ENCODE measurements around the gene OFD1.

OFD1 gene

GRCh38 chrX:13755254-13755653, 20.7 kb downstream of the OFD1 start:
- no peak for DNase-seq

DNA sequence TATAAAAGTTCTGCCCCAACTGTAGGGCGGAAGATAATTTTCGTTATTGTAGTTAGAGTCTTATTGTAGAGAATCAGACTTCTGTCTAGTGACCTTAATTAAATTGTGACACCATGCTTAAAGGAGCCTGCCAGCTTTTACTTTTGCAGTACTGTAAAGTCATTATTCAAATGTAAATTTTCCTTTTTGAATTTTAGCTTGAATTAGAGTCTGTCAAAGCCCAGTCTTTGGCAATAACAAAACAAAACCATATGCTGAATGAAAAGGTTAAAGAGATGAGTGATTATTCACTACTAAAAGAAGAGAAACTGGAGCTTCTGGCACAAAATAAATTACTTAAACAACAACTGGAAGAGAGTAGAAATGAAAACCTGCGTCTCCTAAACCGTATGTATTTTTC, 21.8 kb downstream of the OFD1 start:
- DNase-seq: no peak

DNA sequence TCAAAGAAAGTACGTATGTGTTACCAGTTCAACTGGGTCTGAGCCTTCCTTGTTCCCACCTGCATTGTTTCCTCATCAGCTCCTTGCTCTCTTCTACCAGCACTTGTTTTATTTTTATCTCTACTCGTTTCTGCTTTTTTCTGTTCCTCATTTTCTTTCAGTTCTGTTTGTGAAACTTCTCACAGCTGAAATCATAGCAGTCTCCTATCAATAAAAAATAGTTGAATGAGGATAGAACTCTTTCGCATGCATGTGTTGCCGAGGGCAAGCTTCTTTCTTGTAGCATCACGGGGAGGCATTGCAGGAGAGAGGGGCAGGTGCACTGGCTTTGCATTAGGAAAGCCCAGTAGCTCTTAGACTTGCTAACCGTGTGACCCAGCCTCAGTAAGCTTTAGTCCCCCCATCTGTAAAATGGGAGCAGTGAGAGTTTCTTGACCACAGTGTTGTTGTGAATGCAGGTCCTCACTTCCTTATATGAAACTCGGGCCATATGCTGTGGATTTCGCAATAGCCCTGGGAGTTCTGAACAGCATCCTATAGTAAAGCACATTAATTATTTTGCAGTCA, 24.7 kb downstream of the OFD1 start:
- no peak for DNase-seq

DNA sequence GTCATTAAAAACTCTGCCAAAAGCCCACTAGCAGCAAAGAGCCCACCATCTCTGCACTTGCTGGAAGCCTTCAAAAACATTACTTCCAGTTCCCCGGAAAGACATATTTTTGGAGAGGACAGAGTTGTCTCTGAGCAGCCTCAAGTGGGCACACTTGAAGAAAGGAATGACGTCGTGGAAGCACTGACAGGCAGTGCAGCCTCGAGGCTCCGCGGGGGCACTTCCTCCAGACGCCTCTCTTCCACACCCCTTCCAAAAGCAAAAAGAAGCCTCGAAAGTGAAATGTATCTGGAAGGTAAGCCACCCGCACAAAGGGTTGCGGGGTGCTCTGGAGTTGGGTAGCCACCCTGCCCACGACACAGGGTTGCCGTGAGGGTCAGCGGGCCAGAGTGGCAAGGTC, 25.9 kb downstream of the OFD1 start:
- DNase-seq: no peak

DNA sequence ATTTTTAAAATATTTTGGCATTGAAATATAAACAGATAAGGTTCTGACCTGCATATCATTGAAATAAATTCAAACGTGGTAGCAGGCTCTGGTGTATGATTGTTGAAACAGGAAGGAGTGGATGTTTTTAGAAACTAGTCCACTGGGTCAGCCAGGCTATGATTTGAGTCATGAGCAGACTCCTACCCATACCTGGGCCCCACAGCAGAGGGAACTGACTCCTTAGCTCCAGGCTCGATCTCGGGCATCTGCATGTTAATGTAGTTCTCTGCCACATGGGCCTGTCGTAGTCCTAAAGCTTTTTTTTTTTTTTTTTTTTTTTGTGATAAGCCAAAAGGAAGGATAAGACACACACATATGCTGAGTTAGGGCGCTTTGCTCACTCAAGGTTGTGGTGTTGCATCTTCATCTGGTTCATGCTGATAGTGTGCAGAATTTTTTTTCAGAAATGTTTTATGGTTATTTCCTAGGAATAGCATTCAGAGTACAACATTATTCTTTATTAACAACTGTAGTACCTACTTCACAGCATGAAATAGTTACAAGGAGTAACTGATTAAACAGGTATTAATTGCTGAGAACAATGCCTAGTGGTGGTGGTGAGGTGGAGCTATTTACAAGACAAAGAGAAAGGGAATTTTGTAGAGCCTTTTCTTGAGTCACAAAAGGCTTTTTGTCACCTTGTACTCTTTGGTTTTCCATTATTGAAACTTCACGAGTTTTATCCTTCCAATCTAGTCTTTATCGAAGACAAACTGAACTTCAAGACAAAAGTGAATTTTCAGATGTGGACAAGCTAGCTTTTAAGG, 27.3 kb downstream of the OFD1 start:
- DNase-seq: no peak

- no peak for DNase-seq
Measured at GRCh38 chrX:13763489-13763888, 28.9 kb downstream of the OFD1 start.

DNA sequence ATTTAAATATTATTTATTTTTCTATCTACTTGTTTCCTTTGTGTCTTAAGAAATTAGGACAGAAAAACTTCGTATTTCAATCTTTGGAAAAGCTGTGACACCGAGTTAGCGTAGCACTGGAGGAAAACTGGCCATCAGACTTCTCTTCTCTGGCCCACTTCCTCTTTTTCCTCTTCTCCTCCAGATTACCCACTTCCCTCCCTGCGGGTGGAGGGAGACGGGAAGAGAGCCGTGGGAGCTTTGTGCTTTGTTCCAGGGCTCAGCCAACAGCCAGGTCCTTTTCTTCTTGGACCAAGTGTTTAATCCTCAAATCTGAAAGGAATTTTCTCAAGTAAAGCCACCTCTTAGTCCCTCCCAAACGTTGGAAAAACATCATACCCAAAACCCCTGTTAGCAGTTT, 29.7 kb downstream of the OFD1 start:
- no peak for DNase-seq

DNA sequence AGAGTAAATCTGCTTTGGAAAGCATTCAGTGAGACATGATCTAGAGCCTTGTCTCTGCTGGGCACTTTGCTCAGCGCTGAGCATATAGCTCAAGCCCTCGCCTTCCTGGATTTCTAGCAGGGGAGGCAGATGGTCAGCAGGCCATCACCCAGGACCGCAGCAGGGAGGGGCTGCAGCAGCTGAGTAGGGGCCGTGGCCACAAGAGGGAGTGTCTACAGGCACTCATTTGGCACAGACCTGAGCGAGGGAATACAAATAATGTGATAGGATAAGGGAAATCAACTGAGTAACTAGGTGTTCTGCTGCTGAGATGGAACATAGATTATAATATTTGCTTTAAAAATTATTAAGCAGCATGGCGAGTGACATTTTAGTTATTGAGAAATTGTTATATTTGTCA, 30.2 kb downstream of the OFD1 start:
- DNase-seq: no peak

DNA sequence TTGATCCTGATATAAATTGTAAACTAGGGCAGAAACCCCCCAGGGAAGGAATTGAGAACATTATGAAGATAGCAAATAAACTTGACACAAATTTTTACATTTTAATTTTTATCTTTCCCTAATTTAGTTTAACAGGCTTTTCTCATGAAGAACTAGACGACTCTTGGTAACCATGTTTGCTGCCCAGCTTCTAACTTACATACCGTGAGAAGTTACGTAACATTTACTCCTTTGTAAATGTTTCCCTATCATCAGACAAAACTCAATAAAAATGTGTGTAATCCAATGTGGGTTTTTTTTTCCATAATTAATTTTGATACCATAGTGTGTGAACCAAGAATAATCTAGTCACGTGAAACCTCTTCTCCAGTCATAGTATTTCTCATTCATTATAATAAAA, 34.4 kb downstream of the OFD1 start:
- DNase-seq: no peak

DNA sequence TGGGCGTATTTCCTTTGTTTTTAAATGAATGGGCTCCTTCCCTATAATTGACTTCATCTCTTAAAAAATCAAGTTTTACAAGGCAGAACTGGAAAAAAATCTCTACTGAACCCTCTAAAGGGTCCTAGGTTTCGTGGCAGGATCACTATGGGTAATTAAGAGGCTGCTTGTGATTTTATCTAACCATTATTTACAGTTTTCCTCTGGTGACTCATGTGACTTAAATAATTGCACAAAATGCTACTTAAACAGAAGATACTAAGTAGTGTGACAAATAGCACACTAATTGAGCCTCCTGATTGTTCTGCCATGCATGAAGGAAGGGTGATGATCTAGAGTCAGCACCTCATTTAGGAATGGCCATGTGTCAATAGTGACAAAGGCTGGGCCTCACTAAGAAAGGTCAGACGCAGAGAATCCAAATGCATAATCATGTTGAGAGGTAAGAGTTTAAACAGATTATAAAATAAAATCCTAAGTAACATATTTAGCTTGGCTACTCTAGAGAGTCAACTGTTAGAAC, 35.5 kb downstream of the OFD1 start:
- DNase-seq: no peak

DNA sequence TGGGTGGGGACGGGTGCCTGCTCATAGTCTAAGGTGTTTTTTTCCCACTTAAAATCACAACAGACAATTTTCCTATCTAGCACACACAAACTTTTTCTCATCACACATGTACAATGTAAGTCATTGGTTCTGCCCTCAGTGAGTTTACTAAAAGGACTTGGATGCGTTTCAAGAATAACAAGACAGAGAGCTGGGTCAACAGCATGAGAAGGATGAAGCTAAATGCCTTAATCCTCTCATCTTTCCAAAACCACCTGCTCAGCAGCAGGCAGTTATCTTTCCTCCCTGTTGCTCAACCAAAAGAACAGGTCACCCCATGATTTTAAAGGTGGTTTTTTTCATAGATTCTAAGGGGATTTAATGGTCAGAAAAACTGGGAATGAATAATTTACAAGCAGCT, 40.1 kb downstream of the OFD1 start:
- DNase-seq: no peak

DNA sequence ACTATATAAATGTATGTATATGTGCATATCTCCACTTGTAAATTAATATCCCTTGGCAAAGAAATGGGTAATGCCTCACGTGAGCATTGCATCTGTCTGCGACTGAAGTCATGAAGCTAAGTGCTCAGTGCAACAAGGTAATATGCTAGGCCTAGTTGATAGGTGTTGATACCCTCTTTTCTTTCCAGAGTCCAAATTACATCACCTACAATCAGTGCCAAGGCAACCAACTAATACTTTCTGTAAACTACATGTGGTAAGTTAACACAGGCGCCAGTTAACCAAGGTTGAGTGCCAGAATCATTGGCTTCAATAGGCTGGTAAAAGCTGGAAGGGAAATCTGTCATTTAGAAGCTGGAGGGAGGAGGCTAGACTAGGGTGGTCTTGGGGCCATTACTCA, 41.3 kb downstream of the OFD1 start:
- no peak for DNase-seq

GRCh38 chrX:13776387-13776786, 41.8 kb downstream of the OFD1 start:
- DNase-seq: no peak

- peak; percentile 53 for DNase-seq
Measured at GRCh38 chrX:13778916-13779315, 44.4 kb downstream of the OFD1 start.

- no peak for DNase-seq
Measured at GRCh38 chrX:13780868-13781427, 46.4 kb downstream of the OFD1 start.

GRCh38 chrX:13786048-13786447, 51.5 kb downstream of the OFD1 start:
- no peak for DNase-seq

DNA sequence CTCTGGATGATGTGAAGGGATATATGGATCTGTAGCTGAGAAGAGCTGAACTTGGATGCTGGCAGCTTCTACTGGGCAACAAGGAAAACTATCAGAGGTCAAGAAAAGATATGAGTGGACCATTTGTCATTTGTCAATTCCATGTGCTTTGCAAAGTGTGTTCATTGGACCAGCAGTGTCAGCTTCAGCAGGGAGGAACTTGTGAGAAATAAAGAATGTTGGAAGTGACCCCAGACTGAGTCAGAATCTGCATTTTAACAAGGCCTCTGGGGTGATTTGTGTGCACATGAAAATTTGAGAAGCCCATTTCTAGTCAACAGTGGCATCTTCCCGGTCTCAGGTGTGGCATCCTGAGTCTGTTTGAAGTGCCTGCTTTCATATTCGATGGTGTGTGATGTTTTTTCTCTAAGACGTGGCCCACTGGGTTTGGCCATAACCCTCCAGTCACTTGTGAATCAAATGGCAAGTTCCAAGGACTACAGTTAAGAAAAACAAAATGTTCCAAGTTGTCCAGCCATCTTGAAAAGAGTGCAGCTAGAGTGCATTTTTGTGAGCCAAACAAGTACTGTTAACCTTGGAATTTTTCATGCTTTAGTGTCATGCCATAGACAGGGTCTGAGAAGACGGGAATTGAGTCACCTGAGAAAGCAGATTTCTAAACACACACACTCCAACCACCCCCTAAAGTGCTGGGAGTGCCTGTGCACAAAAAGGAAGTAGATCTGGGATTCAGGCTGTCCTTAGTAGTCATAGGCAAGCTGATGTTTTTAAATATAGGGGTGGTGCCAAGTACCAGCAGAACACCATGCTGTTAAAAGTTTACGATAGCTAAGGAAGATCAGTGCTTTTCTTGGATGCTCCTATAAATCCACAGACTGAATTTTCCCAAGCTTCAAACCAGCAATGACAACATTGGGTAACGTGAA, 55.9 kb downstream of the OFD1 start:
- DNase-seq: peak; percentile 37

DNA sequence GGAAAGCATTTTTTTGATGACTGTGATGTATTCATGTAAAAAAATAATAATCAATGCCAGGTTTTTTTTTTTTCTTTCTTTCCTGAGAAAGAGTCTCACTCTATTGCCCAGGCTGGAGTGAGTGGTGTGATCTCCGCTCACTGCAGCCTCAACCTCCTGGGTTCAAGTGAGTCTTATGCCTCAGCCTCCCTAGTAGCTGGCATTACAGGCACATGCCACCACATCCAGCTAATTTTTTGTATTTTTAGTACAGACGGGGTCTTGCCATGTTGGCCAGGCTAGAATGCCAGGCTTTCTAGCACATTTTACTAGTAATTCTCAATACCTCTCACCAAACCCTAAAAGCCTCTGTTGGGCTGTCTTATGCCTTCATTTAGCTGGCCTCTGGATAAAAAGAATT, 56.6 kb downstream of the OFD1 start:
- no peak for DNase-seq

- no peak for DNase-seq
Measured at GRCh38 chrX:13791559-13791958, 57.0 kb downstream of the OFD1 start.

DNA sequence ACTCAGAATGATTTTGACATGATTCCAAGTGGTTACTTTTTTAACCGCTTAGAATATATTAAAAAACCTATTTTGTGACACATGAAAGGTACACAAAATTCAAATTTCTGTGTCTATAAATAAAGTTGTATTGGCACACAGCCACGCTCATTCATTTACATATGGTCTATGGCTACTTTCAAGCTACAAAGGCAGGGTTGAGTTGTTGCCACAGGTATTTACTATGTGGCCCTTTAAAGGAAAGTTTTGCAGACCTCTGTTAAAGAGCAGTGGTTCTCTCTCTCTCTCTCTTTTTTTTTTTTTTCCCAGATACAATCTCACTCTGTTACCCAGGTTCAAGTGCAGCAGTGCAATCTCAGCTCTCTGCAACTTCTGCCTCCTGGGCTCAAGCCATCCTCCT, 59.3 kb downstream of the OFD1 start:
- DNase-seq: no peak

DNA sequence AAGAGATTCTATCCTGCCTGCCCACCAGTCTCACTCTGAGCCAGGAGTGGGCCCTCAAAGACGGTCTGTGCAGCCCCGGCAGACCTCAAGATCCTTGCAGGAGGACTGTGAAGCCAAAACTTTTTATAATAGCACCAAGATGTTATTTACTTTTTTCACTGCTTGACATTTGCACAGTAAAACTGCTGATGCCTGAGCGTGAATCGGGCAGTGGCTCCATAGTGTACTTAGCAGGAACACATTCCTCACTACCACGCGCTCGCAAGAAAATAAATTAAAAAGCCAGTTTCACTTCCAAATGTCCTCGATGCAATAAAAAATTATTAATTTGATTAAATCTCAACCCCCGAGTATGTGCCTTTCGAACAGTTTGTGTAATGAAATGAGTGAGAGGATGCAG, 59.9 kb downstream of the OFD1 start:
- DNase-seq: no peak

DNA sequence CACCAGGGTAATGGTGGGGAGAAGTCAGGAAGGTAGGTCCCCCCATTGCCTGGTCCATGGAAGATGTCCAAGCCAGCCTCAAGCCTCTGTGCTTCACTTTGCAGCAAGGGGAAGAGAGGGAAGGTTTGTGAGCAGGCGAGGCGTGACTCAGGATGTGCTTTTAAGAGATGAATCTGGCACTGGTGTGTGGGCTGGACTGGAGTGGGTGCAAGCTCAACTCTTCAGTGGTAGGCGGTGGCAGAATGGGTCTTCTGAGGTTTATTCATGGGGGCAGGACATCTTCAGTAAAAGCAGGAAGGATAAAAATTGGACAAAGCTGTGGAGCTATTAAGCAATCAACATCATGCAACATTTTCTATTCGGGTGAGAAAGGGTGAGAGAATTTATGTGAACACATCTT, 63.0 kb downstream of the OFD1 start:
- no peak for DNase-seq

- no peak for DNase-seq
Measured at GRCh38 chrX:13798184-13798583, 63.6 kb downstream of the OFD1 start.
